OCI-LY7 (cell line): Measurements from ENCODE around the gene TRIM8.

Source experiments
- CTCF ChIP-seq: fragments of 200-600 bp; sonication (generic); conservative IDR thresholded peaks from 2 replicates; pipeline ENCODE4 v1.5.1; 2014; ENCODE audit warnings: mild to moderate bottlenecking, antibody characterized with exemption, low read length, moderate library complexity, mixed read lengths
- EZH2phosphoT487 ChIP-seq: fragments of 200-600 bp; sonication (generic); IDR thresholded peaks from 2 replicates; pipeline ENCODE4 v1.6.1; 2018; ENCODE audit warnings: low read depth, borderline replicate concordance, mild to moderate bottlenecking, mixed run types, antibody characterized with exemption, low read length, moderate library complexity, mixed read lengths

DNA sequence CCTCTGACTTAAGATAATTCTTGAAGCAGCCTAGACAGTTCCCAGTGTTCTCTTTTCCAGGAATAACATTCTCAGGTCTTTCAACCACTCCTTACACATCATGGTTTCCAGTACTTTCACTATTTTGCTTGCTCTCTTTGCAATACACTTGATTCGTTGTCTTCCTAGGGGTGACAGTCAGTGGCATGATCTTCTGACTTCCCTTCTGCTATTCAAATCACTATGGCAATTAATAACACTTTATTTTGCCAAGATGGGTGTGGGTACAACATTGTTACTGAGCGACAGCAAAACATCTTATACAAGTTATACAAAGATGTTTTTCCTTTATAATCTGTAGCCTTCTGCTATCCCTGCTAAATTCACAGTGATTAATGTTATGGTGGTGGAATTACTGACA is 54.6 kb downstream of the TRIM8 start:
- TF ChIP-seq CTCF, result no peak
- TF ChIP-seq EZH2phosphoT487, result no peak
